Neural crest cell (in vitro differentiated cells): ENCODE measurements around the gene UBE2B. TPM values are rescaled to one million over a fixed set of nuclear protein-coding genes. Genes with fewer than 3 reads are reported as not detected.
"Not testable (repeated sequence)": the region's sequence is repeated elsewhere in the genome, so short reads cannot be mapped to it uniquely, and the experiment has no call there.

Experiments used
- DNase-seq: peaks from one replicate; pipeline ENCODE4 v3.0.0; 2021; ENCODE audit warnings: low read depth, mixed read lengths, low spot score
- H3K27ac Mint-ChIP-seq: one replicate; pipeline ENCODE4 v1.8.0; 2021; ENCODE audit warnings: mild to moderate bottlenecking, mixed read lengths; ENCODE audit not compliant: unreplicated experiment
- H3K27me3 Mint-ChIP-seq: 2 replicates; pipeline ENCODE4 v1.8.0; 2021; ENCODE audit warnings: low read depth, mild to moderate bottlenecking, mixed read lengths
- H3K36me3 Mint-ChIP-seq: 2 replicates; pipeline ENCODE4 v1.8.0; 2021; ENCODE audit warnings: low read depth, mild to moderate bottlenecking, mixed read lengths
- H3K4me1 Mint-ChIP-seq: 2 replicates; pipeline ENCODE4 v1.8.0; 2021; ENCODE audit warnings: mixed read lengths
- H3K4me3 Mint-ChIP-seq: one replicate; pipeline ENCODE4 v1.8.0; 2021; ENCODE audit warnings: mild to moderate bottlenecking, mixed read lengths
- H3K9me3 Mint-ChIP-seq: 2 replicates; pipeline ENCODE4 v1.8.0; 2021; ENCODE audit warnings: mixed read lengths
- total RNA-seq: library from RNA; stranded (reverse); gene quantifications from 2 replicates; pipeline ENCODE4 v1.2.1, GENCODE V29; 2021
- TF ChIP-seq, protein P1 (sequence below): fragments of 200-600 bp; sonication (generic); conservative IDR thresholded peaks from 2 replicates; pipeline ENCODE4 v1.5.0; 2021; ENCODE audit warnings: antibody characterized with exemption, mild to moderate bottlenecking

Gene UBE2B
- total RNA-seq, 1 donor from 2014 or later: 52.3 TPM

DNA sequence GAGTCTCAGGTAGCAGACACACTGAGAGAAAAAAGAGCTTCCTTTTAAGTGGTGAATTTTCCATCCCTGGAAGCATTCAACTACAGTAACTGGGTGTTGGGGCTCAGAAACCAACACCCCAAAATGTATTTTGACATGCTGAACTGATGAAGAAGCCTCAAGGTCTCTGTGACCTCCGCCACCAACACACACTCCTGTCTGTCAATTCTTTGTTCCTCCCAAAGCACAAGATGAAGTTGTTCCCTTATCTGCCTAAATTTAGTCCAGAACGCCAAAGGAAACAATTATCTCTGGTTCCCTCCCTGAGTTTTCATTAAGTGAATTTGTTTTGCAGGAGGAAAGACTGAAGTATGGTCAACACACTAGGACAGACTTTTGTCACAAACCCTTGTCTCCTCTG lies 41.7 kb downstream of the UBE2B start:
- no peaks in the 10 kb centered on the region for H3K36me3 Mint-ChIP-seq
- peaks cover 28% of the 10 kb centered on the region for H3K4me1 Mint-ChIP-seq
- no peak overlapping the region for H3K27ac Mint-ChIP-seq
- no peak for DNase-seq
- H3K27me3 Mint-ChIP-seq: no peaks in the 10 kb centered on the region
- no peaks in the 10 kb centered on the region for H3K9me3 Mint-ChIP-seq
- H3K4me3 Mint-ChIP-seq: peak overlapping the region; percentile 96
- TF ChIP-seq, protein P1, sequence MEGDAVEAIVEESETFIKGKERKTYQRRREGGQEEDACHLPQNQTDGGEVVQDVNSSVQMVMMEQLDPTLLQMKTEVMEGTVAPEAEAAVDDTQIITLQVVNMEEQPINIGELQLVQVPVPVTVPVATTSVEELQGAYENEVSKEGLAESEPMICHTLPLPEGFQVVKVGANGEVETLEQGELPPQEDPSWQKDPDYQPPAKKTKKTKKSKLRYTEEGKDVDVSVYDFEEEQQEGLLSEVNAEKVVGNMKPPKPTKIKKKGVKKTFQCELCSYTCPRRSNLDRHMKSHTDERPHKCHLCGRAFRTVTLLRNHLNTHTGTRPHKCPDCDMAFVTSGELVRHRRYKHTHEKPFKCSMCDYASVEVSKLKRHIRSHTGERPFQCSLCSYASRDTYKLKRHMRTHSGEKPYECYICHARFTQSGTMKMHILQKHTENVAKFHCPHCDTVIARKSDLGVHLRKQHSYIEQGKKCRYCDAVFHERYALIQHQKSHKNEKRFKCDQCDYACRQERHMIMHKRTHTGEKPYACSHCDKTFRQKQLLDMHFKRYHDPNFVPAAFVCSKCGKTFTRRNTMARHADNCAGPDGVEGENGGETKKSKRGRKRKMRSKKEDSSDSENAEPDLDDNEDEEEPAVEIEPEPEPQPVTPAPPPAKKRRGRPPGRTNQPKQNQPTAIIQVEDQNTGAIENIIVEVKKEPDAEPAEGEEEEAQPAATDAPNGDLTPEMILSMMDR: no peak

- Mint-ChIP-seq H3K4me3 (no peak overlapping the region), H3K4me1 (no peaks in the 10 kb centered on the region), H3K27me3 (no peaks in the 10 kb centered on the region), H3K9me3 (no peaks in the 10 kb centered on the region), H3K27ac (peak overlapping the region; percentile 45), H3K36me3 (no peaks in the 10 kb centered on the region)
- TF ChIP-seq, protein P1: no peak
- DNase-seq: no peak
These were observed 46.3 kb downstream of the UBE2B start for GRCh38 chr5:134417707-134418106.

GRCh38 chr5:134418958-134419357 lies 47.6 kb downstream of the UBE2B start:
- H3K36me3 Mint-ChIP-seq: no peaks in the 10 kb centered on the region
- no peak overlapping the region for H3K27ac Mint-ChIP-seq
- H3K9me3 Mint-ChIP-seq: no peaks in the 10 kb centered on the region
- no peaks in the 10 kb centered on the region for H3K27me3 Mint-ChIP-seq
- no peak for DNase-seq
- H3K4me3 Mint-ChIP-seq: no peak overlapping the region
- H3K4me1 Mint-ChIP-seq: no peaks in the 10 kb centered on the region
- TF ChIP-seq, protein P1: no peak

DNA sequence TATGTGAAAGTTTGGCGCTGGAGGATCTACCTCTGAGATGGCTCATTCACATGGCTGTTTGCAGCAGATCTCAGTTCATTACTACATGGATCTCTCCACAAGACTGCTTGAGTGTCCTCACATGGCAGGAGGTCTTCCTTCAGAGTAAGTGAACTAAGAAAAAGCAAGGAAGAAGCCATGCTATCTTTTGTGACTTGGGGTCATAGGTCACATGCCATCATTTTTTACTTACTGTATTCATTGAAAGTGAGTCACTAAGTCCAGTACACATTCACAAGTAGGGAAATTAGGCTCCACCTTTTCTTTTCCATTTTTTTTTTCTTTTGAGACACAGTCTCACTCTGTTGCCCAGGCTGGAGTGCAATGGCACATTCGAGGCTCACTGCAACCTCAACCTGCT lies 49.0 kb downstream of the UBE2B start:
- H3K27me3 Mint-ChIP-seq: no peaks in the 10 kb centered on the region

DNA sequence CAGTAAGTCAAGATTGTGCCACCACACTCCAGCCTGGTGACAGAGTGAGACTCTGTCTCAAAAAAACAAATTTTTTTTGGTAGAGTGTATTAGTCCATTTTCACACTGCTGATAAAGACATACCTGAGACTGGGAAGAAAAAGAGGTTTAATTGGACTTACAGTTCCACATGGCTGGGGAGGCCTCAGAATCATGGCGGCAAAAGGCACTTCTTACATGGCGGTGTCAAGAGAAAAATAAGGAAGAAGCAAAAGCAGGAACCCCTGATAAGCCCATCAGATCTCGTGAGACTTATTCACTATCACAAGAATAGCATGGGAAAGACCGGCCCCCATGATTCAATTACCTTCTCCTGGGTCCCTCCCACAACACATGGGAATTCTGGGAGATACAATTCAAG lies 49.7 kb downstream of the UBE2B start:
- H3K4me3 Mint-ChIP-seq, H3K9me3 Mint-ChIP-seq, H3K4me1 Mint-ChIP-seq, H3K27me3 Mint-ChIP-seq, H3K36me3 Mint-ChIP-seq, DNase-seq, H3K27ac Mint-ChIP-seq: not testable (repeated sequence)

More for the DNA sequence above, 49.0 kb downstream of the UBE2B start:
- H3K36me3 Mint-ChIP-seq: no peaks in the 10 kb centered on the region
- H3K4me1 Mint-ChIP-seq: no peaks in the 10 kb centered on the region
- no peak overlapping the region for H3K27ac Mint-ChIP-seq
- H3K4me3 Mint-ChIP-seq: no peak overlapping the region
- TF ChIP-seq, protein P1: no peak
- no peak for DNase-seq
- H3K9me3 Mint-ChIP-seq: no peaks in the 10 kb centered on the region

DNA sequence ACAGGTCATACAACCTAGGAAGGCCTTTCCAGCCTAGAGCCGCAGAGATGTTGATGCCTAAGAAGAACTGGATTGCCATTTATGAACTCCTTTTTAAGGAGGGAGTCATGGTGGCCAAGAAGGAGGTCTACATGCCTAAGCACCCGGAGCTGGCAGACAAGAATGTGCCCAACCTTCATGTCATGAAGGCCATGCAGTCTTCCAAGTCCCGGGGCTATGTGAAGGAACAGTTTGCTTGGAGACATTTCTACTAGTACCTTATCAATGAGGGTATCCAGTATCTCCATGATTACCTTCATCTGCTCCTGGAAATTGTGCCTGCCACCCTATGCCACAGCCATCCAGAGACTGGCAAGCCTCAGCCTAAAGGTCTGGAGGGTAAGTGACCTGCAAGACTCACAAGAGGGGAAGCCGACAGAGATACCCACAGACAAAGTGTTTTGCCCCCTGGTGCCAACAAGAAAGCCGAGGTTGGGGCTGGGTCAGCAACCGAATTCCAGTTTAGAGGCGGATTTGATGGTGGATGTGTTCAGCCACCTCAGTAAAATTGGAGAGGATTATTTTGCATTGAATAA lies 51.5 kb downstream of the UBE2B start:
- TF ChIP-seq, protein P1: no peak
- Mint-ChIP-seq H3K27ac (no peak overlapping the region), H3K36me3 (no peaks in the 10 kb centered on the region), H3K4me1 (no peaks in the 10 kb centered on the region), H3K4me3 (no peak overlapping the region), H3K9me3 (no peaks in the 10 kb centered on the region), H3K27me3 (peaks cover 10% of the 10 kb centered on the region)
- DNase-seq: no peak
